Measurements from ENCODE around the gene PPDPF.
"Not testable (repeated sequence)": the region's sequence is repeated elsewhere in the genome, so short reads cannot be mapped to it uniquely, and the experiment has no call there.

PPDPF gene

GRCh38 chr20:63565699-63566335, 45.3 kb downstream of the PPDPF start:
- H3K27me3 ChIP-seq (ENCODE audit: control insufficient read depth, insufficient read depth, low read length, poor library complexity, severe bottlenecking): no peaks in the 10 kb centered on the region
- no peak overlapping the region for H3K4me3 ChIP-seq (ENCODE audit: insufficient read depth, low read depth, low read length)
- H3K27ac ChIP-seq (ENCODE audit: insufficient read depth, low read depth, low read length, poor library complexity, severe bottlenecking): no peak overlapping the region
- WGBS, 2 experiments: 95 to 96% methylated on average over 43 of the region's 43 CpGs
- H3K36me3 ChIP-seq (ENCODE audit: control insufficient read depth, insufficient read depth, low read length): no peaks in the 10 kb centered on the region
- H3K9me3 ChIP-seq (ENCODE audit: control insufficient read depth, low read length): no peaks in the 10 kb centered on the region
- no peaks in the 10 kb centered on the region for H3K4me1 ChIP-seq (ENCODE audit: control insufficient read depth, insufficient read depth, low read length)

DNA sequence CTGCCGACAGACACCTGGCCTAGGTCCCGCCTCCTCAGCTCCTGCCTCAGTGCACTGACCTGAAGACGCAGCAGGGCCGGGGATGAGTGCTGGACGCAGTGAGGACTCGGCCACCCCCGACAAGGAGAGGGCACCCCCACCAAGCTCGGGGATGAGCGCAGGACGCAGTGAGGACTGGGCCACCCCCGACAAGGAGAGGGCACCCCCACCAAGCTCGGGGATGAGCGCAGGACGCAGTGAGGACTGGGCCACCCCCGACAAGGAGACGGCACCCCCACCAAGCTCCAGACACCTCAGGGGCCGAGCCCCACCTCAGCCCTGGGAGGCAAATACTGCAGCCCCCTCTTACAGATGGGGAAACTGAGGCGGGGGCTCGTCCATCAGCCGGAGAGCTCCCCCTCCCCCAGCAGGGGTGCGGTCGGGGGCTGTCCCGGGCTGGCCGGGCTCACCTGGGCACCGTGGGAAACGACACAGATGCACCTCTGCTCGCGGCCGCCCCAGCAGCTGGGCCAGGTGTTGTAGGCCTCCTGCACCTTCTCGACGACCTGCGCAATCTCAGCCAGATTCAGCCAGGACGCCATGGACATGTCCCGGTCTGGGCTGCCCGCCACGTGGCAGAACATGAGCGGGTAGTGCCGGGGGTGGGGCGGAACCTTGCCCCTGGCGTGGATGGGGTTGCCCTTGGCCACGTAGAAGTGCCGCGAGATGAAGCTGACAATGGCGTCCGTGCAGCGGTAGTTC, 46.0 kb downstream of the PPDPF start:
- no peaks in the 10 kb centered on the region for H3K9me3 ChIP-seq (ENCODE audit: control insufficient read depth, low read length)
- 91 to 92% methylated on average over 46 of the region's 46 CpGs for WGBS, 2 experiments

DNA sequence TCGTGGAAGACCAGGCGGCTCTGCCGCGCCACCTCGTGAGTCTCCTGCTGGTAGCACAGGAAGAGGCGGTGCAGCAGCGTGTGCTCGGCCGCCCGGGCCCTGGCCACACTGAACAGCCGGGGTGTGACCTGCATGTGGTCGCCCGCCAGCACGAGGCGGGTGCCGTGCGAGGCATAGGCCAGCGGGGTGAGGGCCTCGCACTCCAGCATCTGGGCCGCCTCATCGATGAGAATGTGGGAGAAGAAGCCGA, 46.5 kb downstream of the PPDPF start:
- no peak overlapping the region for H3K4me3 ChIP-seq (ENCODE audit: insufficient read depth, low read depth, low read length)
- no peaks in the 10 kb centered on the region for H3K27me3 ChIP-seq (ENCODE audit: control insufficient read depth, insufficient read depth, low read length, poor library complexity, severe bottlenecking)
- WGBS, 2 experiments: 96% methylated on average over 22 of the region's 22 CpGs
- H3K27ac ChIP-seq (ENCODE audit: insufficient read depth, low read depth, low read length, poor library complexity, severe bottlenecking): no peak overlapping the region
- H3K4me1 ChIP-seq (ENCODE audit: control insufficient read depth, insufficient read depth, low read length): no peaks in the 10 kb centered on the region
- no peaks in the 10 kb centered on the region for H3K9me3 ChIP-seq (ENCODE audit: control insufficient read depth, low read length)
- H3K36me3 ChIP-seq (ENCODE audit: control insufficient read depth, insufficient read depth, low read length): no peaks in the 10 kb centered on the region

More for the DNA sequence above, 46.0 kb downstream of the PPDPF start:
- no peaks in the 10 kb centered on the region for H3K27me3 ChIP-seq (ENCODE audit: control insufficient read depth, insufficient read depth, low read length, poor library complexity, severe bottlenecking)
- H3K27ac ChIP-seq (ENCODE audit: insufficient read depth, low read depth, low read length, poor library complexity, severe bottlenecking): no peak overlapping the region
- H3K36me3 ChIP-seq (ENCODE audit: control insufficient read depth, insufficient read depth, low read length): no peaks in the 10 kb centered on the region
- H3K4me3 ChIP-seq (ENCODE audit: insufficient read depth, low read depth, low read length): no peak overlapping the region
- no peaks in the 10 kb centered on the region for H3K4me1 ChIP-seq (ENCODE audit: control insufficient read depth, insufficient read depth, low read length)

DNA sequence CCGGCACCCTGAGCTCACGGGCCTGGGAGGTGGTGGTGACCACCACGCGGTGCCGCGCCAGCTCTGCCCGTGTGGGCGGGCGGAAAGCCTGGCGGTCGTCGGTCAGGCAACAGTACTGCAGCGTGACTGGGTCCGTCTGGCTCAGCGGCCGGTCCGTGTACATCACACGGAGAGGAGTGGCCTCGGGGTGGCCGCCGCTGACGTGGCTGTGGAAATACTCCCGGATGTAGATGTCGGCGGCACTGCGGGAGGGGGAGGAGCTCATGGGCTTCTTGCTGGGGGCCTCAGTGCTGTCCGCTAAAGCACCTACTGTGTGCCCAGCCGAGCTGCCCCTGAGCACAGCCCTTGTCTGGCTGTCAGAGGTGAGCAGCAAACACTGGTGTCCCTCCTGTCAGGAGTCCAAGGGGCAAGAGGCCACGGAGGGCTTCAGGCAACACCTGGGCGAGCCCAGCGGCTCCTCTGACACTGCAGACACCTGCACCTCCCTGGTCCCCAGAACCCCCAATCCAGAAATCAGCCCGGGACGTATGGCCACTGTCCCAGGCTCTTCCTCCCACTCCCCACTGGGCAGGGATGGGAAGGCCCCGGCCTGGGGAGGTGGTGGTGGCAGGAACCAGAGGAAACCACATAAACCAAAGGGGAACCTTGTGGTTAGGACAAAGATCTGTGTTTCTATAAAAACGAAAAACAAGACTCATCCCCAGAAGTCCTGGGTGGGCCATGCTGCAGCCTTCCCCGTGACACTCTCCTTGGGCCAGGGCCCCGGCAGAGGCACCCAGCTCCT, 47.0 kb downstream of the PPDPF start:
- no peaks in the 10 kb centered on the region for H3K27me3 ChIP-seq (ENCODE audit: control insufficient read depth, insufficient read depth, low read length, poor library complexity, severe bottlenecking)
- H3K36me3 ChIP-seq (ENCODE audit: control insufficient read depth, insufficient read depth, low read length): no peaks in the 10 kb centered on the region
- H3K4me1 ChIP-seq (ENCODE audit: control insufficient read depth, insufficient read depth, low read length): no peaks in the 10 kb centered on the region
- no peaks in the 10 kb centered on the region for H3K9me3 ChIP-seq (ENCODE audit: control insufficient read depth, low read length)
- no peak overlapping the region for H3K4me3 ChIP-seq (ENCODE audit: insufficient read depth, low read depth, low read length)
- no peak overlapping the region for H3K27ac ChIP-seq (ENCODE audit: insufficient read depth, low read depth, low read length, poor library complexity, severe bottlenecking)
- WGBS, 2 experiments: 95% methylated on average over 37 of the region's 37 CpGs

- WGBS, 2 experiments: 95 to 96% methylated on average over 43 of the region's 43 CpGs
- Histone ChIP-seq H3K36me3 (ENCODE audit: control insufficient read depth, insufficient read depth, low read length) (no peaks in the 10 kb centered on the region), H3K27ac (ENCODE audit: insufficient read depth, low read depth, low read length, poor library complexity, severe bottlenecking) (no peak overlapping the region)
Measured at GRCh38 chr20:63568170-63568981, 47.8 kb downstream of the PPDPF start.

DNA sequence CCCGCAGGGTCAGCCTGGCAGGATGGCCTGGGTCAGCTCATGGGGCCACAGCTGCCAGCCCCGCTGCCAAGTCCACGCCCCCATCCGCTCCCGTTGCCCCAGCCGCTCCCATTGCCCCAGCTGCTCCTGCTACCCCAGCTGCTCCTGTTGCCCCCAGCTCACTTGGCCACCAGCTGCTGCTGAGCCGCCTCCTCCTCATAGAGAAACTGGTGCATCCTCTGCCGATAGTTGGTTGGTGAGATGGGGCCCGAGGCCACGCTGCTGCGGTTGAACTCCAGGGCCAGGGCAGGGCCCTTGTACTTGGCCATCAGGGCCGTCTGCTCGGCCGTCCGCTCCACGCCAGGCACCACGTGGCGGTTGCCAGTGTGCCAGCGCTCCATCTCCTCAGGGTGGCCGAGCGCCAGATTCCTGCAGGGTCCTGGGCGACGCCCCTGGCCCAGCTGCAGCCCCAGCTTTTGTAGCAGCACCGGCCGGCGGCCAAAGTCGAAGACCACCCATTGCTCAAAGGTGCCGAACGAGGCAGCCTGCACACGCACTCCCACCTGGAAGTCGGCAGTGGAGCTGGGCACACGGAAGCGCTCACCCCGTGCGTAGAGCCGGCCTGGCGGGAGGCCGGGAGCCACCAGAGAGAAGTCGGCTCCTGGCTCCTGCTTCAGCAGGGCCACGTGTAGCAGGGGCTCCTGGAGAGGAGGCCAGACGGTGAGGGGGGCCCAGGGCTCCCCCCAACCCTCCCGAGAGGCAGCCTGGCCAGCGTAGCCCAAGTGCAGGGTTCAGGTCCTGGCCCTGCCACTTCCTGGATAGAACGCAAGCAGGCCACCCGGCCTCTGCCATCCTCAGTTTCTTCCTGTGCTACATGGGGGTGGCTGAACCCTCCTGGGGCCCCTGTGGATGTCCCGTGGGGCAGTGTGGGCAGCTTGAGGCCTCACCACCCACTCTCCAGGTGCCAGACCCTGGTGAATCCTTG, 48.7 kb downstream of the PPDPF start:
- 92 to 93% methylated on average over 46 of the region's 46 CpGs for WGBS, 2 experiments

More at GRCh38 chr20:63568170-63568981, 47.8 kb downstream of the PPDPF start:
- no peaks in the 10 kb centered on the region for H3K27me3 ChIP-seq (ENCODE audit: control insufficient read depth, insufficient read depth, low read length, poor library complexity, severe bottlenecking)
- no peak overlapping the region for H3K4me3 ChIP-seq (ENCODE audit: insufficient read depth, low read depth, low read length)
- no peaks in the 10 kb centered on the region for H3K9me3 ChIP-seq (ENCODE audit: control insufficient read depth, low read length)
- H3K4me1 ChIP-seq (ENCODE audit: control insufficient read depth, insufficient read depth, low read length): no peaks in the 10 kb centered on the region

DNA sequence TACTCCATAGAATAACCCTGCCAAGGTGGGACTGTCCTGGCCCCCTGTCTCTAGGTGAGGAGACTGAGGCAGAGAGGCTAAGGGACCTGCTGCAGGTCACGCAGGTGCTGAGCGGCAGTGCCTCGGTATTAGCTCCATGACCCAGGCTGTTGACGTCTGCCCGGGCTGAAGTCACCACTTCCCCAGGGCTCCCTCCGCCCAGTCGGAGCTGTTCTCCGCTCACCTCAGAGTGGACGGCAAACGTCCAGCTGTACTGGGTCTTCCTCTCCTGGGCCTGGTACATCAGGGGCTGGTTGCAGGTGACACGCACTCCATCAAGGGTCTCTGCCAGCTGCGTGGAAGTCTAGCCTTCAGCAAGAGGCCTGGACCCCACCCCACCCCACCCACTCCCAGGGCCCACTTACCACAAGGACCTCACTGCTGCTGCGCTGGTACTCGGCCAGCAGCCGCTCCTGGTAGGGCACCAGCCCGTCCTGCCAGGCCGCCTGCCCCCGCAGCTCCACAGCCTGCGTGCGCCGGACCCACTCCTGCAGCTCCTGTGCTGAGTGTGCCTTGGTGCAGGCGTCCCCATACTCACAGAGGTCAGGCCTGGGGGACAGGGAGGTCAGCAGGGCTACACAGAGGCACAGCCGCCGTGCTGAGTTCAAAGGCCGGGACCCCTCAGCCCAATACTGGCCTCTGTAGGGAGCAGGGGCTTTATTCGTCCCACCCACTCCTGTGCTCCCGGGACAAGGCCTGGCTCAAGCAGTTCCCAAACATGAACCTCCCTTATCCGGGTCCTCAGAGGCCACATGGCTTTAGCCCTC, 49.9 kb downstream of the PPDPF start:
- no peak overlapping the region for H3K4me3 ChIP-seq (ENCODE audit: insufficient read depth, low read depth, low read length)
- no peaks in the 10 kb centered on the region for H3K9me3 ChIP-seq (ENCODE audit: control insufficient read depth, low read length)
- WGBS, 2 experiments: 93 to 94% methylated on average over 28 of the region's 28 CpGs
- no peaks in the 10 kb centered on the region for H3K27me3 ChIP-seq (ENCODE audit: control insufficient read depth, insufficient read depth, low read length, poor library complexity, severe bottlenecking)
- no peak overlapping the region for H3K27ac ChIP-seq (ENCODE audit: insufficient read depth, low read depth, low read length, poor library complexity, severe bottlenecking)
- no peaks in the 10 kb centered on the region for H3K36me3 ChIP-seq (ENCODE audit: control insufficient read depth, insufficient read depth, low read length)
- H3K4me1 ChIP-seq (ENCODE audit: control insufficient read depth, insufficient read depth, low read length): peaks cover 6% of the 10 kb centered on the region

More for the DNA sequence above, 48.7 kb downstream of the PPDPF start:
- Histone ChIP-seq H3K4me1 (ENCODE audit: control insufficient read depth, insufficient read depth, low read length) (peaks cover 1% of the 10 kb centered on the region), H3K27me3 (ENCODE audit: control insufficient read depth, insufficient read depth, low read length, poor library complexity, severe bottlenecking) (no peaks in the 10 kb centered on the region), H3K27ac (ENCODE audit: insufficient read depth, low read depth, low read length, poor library complexity, severe bottlenecking) (no peak overlapping the region), H3K36me3 (ENCODE audit: control insufficient read depth, insufficient read depth, low read length) (no peaks in the 10 kb centered on the region), H3K4me3 (ENCODE audit: insufficient read depth, low read depth, low read length) (no peak overlapping the region), H3K9me3 (ENCODE audit: control insufficient read depth, low read length) (no peaks in the 10 kb centered on the region)

GRCh38 chr20:63571087-63571478, 50.5 kb downstream of the PPDPF start:
- H3K36me3 ChIP-seq (ENCODE audit: control insufficient read depth, insufficient read depth, low read length); H3K4me3 ChIP-seq (ENCODE audit: insufficient read depth, low read depth, low read length); H3K27me3 ChIP-seq (ENCODE audit: control insufficient read depth, insufficient read depth, low read length, poor library complexity, severe bottlenecking); H3K9me3 ChIP-seq (ENCODE audit: control insufficient read depth, low read length); H3K27ac ChIP-seq (ENCODE audit: insufficient read depth, low read depth, low read length, poor library complexity, severe bottlenecking); H3K4me1 ChIP-seq (ENCODE audit: control insufficient read depth, insufficient read depth, low read length): not testable (repeated sequence)
- 73% methylated on average over 3 to 6 of the region's 11 CpGs for WGBS, 2 experiments
